ENCODE data around the gene C3orf22.

C3orf22 gene

DNA sequence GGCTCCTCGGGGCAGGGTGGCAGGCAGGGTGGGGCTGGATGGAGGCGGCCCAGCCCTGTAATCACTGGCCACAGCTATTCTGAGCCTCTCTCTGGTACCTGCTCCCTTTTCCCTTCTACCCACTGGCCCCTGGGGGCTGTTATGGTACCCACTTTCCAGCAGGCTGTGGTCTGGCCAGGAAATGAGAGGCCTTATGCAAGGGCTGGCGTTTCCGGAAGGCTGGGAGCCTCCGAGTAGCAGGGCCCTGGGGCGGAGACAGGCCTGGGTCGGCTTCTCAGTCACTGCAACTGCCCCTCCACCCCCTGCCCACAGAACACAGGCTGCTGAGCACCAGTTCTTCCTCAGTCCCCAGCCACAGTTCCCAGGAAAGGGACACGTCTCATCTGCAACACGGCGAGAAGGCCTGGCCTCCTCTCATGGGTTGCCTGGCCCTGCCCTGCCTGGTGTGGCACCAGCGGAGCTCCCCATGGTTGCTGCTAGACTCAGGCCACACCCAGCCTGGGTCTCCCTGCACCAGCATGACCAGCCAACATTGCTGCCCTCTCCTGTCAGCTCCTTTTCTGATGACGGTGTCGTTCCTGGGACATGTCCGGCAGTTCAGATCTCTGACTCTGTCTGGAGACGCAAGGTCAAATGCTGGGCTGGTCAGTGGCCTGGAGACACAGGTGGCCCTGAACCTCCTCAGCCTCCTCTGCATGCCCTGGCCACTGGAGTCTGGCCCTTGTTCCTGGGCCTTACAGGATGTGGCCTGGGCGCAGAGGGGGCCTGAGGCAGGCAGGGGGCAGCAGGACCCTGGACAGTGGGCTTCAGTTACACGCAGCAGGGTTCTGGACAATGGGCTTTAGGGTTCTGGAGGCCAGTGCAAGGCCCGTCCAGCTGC lies 28.3 kb downstream of the C3orf22 start:
- DNase-seq (ENCODE audit: low read depth), result no peak
- no peak for TF ChIP-seq CTCF (conservative IDR thresholded peaks at IDR 0.05; ENCODE audit: low read depth, low read length)
- no peak overlapping the region for H3K4me3 ChIP-seq (ENCODE audit: low read depth, low read length)

GRCh38 chr3:126529585-126530170 lies 29.1 kb downstream of the C3orf22 start:
- no peak for TF ChIP-seq CTCF (conservative IDR thresholded peaks at IDR 0.05; ENCODE audit: low read depth, low read length)
- no peak overlapping the region for H3K4me3 ChIP-seq (ENCODE audit: low read depth, low read length)
- no peak for DNase-seq (ENCODE audit: low read depth)

- DNase-seq (ENCODE audit: low read depth), result peak; percentile 15
- no peak overlapping the region for H3K4me3 ChIP-seq (ENCODE audit: low read depth, low read length)
- no peak for TF ChIP-seq CTCF (conservative IDR thresholded peaks at IDR 0.05; ENCODE audit: low read depth, low read length)
Observed at GRCh38 chr3:126528800-126529541, 29.8 kb downstream of the C3orf22 start.

DNA sequence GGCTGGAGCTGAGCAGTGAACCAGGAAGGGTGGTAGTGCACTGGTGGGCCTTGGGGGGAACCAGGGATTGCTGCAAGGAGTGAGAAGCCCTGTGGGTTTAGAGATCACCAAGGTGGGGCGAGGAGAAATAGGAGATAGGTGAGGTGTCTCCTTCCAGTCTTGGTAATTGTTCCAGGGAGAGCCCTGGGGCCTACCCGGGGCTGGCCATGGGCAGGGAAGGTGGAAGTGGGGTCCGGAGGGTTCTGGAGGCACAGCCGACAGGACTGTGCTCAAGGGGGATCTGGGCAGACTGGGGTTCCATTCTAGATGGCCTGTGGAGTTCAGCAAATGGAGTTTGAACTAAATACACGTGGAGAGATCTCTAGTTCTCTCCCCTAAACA lies 30.3 kb downstream of the C3orf22 start:
- no peak for DNase-seq (ENCODE audit: low read depth)
- H3K4me3 ChIP-seq (ENCODE audit: low read depth, low read length), result no peak overlapping the region
- no peak for TF ChIP-seq CTCF (conservative IDR thresholded peaks at IDR 0.05; ENCODE audit: low read depth, low read length)

GRCh38 chr3:126527455-126528211 lies 31.1 kb downstream of the C3orf22 start:
- no peak for TF ChIP-seq CTCF (conservative IDR thresholded peaks at IDR 0.05; ENCODE audit: low read depth, low read length)
- DNase-seq (ENCODE audit: low read depth), result no peak
- no peak overlapping the region for H3K4me3 ChIP-seq (ENCODE audit: low read depth, low read length)

GRCh38 chr3:126527006-126527405 lies 31.7 kb downstream of the C3orf22 start:
- DNase-seq (ENCODE audit: low read depth), result no peak
- no peak for TF ChIP-seq CTCF (conservative IDR thresholded peaks at IDR 0.05; ENCODE audit: low read depth, low read length)
- H3K4me3 ChIP-seq (ENCODE audit: low read depth, low read length), result no peak overlapping the region

Measured in choroid plexus epithelial cell (primary cell).